AG04450 (cell line): ENCODE data around the gene SNRPA. TPM values are rescaled to one million over a fixed set of nuclear protein-coding genes. Genes with fewer than 3 reads are reported as not detected.
A peak's percentile ranks its signal among the peaks of the same experiment; 100 is the strongest.

ENCODE experiments used
- CTCF ChIA-PET: fragments of 300-600, 350-600 bp; formaldehyde crosslinking; extraction: SDS; loops from one replicate; lab custom pipeline; 2022; ENCODE audit warnings: antibody characterized with exemption, inconsistent platforms; lab: Charles Lee
- POLR2A ChIA-PET: fragments of 350-600 bp; formaldehyde crosslinking; extraction: SDS; loops from one replicate; lab custom pipeline; 2021; ENCODE audit warnings: antibody characterized with exemption, inconsistent platforms; lab: Yijun Ruan, JAX
- DNase-seq: peaks from one replicate; pipeline ENCODE4 v3.0.0-alpha.2; 2011; ENCODE audit warnings: low read depth, low spot score
- H3K27ac ChIP-seq: one replicate; pipeline ENCODE4 v1.5.1; 2012; ENCODE audit warnings: low read depth, low read length, control low read depth
- H3K27me3 ChIP-seq: one replicate; pipeline ENCODE4 v1.6.0; 2012; ENCODE audit warnings: low read length; ENCODE audit not compliant: control insufficient read depth, insufficient read depth
- H3K4me3 ChIP-seq: 2 replicates; pipeline ENCODE4 v1.5.1; 2011; ENCODE audit warnings: mild to moderate bottlenecking, low read depth, low read length, control low read depth
- H3K9me3 ChIP-seq: 2 replicates; pipeline ENCODE4 v1.5.1; 2012; ENCODE audit warnings: low read length; ENCODE audit not compliant: control insufficient read depth, insufficient read depth
- polyA plus RNA-seq: library from polyadenylated mRNA; depleted of rRNA; stranded (reverse); fragments of >200 nt; gene quantifications from 2 replicates; pipeline ENCODE4 v1.2.3, GENCODE V29; 2011
- TF ChIP-seq, protein P1 (sequence below): IDR thresholded peaks from 2 replicates; pipeline ENCODE4 v1.5.1; 2011; ENCODE audit warnings: low read depth, low read length, control low read depth, inconsistent platforms

The SNRPA gene
- polyA plus RNA-seq, 1 experiment, result 126 TPM

DNA sequence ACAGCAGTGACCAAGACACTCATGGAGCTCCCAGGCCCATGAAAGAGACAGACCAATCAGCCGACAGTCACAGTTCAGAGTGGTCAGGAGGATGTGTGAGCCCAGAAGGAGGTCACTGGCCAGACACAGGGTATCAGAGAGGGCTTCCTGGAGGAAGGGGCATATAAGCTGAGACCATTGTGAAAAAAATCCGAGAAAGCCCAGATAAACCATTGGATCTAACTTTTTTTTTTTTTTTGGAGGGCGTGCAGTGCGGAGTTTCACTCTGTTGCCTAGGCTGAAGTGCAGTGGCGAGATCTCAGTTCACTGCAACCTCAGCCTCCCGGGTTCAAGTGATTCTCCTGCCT, 29.9 kb upstream of the SNRPA start:
- H3K27ac ChIP-seq, result no peak overlapping the region
- no peak for DNase-seq
- no peaks in the 10 kb centered on the region for H3K27me3 ChIP-seq
- TF ChIP-seq, protein P1, sequence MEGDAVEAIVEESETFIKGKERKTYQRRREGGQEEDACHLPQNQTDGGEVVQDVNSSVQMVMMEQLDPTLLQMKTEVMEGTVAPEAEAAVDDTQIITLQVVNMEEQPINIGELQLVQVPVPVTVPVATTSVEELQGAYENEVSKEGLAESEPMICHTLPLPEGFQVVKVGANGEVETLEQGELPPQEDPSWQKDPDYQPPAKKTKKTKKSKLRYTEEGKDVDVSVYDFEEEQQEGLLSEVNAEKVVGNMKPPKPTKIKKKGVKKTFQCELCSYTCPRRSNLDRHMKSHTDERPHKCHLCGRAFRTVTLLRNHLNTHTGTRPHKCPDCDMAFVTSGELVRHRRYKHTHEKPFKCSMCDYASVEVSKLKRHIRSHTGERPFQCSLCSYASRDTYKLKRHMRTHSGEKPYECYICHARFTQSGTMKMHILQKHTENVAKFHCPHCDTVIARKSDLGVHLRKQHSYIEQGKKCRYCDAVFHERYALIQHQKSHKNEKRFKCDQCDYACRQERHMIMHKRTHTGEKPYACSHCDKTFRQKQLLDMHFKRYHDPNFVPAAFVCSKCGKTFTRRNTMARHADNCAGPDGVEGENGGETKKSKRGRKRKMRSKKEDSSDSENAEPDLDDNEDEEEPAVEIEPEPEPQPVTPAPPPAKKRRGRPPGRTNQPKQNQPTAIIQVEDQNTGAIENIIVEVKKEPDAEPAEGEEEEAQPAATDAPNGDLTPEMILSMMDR, result no peak
- ChIA-PET CTCF (no interaction called here), POLR2A (no interaction called here)
- H3K9me3 ChIP-seq, result no peaks in the 10 kb centered on the region
- no peak overlapping the region for H3K4me3 ChIP-seq

DNA sequence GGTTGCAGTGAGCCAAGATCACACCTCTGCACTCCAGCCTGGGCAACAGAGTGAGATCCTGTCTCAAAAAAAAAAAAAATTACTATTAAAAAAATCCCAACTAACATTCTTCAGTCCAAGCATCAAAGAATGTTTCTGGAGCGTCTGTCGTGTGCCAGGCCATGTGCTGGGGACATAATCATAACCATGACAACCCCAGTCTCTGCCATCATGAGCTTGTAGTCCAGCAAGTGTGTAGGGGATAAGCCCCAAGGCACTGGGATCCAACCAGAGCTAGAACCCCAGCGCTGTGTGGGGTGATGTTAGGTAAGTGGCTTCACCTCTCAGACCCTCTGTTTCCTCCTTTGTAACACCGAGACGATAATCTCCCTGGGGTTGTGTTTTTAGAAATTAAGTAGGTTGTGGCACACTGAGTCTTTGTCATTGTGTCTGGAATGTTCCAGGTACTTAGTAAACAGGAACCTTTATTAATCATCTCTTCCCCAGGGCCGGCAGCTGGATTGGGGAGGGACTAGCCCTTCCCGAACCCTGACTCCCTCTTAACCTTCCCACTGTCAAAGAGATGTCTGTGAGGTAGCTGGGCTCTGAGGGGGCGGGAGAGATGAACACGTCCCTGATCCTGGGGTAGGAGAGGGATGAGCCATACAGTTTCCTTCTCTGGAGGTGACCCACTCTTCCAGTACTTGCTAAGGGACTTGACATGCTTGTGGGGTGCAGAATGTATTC, 28.9 kb upstream of the SNRPA start:
- Histone ChIP-seq H3K27me3 (no peaks in the 10 kb centered on the region), H3K9me3 (no peaks in the 10 kb centered on the region), H3K27ac (no peak overlapping the region), H3K4me3 (peak overlapping the region; percentile 5; the same call in 1 of the 2 replicates)
- no peak for DNase-seq
- POLR2A ChIA-PET, result interaction anchor here (0.6 kb wide), 1 partner anchor 90 kb away, joined by 3 read pairs; no protein-coding TSS in a partner anchor
- TF ChIP-seq, protein P1, result no peak
- CTCF ChIA-PET, result interaction anchor here (0.9 kb wide), 1 partner anchor 120 kb away, joined by 3 read pairs; no protein-coding TSS in a partner anchor

DNA sequence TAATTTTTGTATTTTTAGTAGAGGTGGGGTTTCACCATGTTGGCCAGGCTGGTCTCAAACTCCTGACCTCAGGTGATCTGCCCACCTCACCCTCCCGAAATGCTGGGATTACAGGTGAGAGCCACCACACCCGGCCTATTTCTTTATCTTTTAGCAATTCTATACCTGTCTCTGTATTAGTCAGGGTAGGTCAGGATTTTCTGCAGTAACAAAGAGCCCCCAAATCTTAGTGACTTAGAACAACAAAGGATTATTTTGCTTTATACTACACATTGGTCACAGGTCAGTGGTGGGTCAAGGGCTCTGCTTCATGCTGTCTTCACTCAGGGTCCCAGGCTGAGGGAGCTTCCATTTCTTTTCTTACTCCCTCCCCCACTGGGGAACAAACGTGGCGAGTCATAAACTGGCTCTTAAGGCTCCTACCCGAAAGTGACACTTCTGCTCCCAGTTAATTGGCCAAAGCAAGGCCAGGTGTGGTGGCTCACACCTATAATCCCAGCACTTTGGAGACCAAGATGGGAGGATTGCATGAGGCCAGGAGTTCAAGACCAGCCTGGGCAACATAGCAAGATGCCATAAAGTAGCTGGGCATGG, 27.2 kb upstream of the SNRPA start:
- TF ChIP-seq, protein P1, result no peak
- H3K9me3 ChIP-seq, result no peaks in the 10 kb centered on the region
- no peaks in the 10 kb centered on the region for H3K27me3 ChIP-seq
- H3K4me3 ChIP-seq, result no peak overlapping the region
- no peak for DNase-seq
- POLR2A ChIA-PET, result no interaction called here
- CTCF ChIA-PET, result no interaction called here
- H3K27ac ChIP-seq, result no peak overlapping the region

DNA sequence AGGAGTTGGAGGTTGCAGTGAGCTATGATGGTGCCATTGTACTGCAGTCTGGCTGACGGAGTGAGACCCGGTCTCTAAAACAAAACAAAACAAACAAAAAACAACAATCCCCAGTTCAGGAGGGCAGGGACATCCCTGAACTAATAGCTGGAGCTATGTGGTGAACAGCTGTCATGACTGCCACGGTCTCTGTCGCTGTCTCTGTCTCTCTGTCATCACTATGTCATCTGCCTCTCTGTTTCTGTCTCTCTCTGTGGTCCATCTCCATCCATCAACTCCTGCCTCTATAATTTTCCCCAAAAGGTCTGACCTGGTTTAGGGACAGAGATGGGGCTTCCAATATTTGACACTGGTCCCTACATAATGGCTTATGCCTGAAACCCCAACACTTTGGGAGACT, 26.7 kb upstream of the SNRPA start:
- Histone ChIP-seq H3K27ac (no peak overlapping the region), H3K27me3 (no peaks in the 10 kb centered on the region), H3K9me3 (no peaks in the 10 kb centered on the region), H3K4me3 (no peak overlapping the region)
- DNase-seq, result no peak
- TF ChIP-seq, protein P1, result no peak
- POLR2A ChIA-PET, result no interaction called here
- CTCF ChIA-PET, result no interaction called here

DNA sequence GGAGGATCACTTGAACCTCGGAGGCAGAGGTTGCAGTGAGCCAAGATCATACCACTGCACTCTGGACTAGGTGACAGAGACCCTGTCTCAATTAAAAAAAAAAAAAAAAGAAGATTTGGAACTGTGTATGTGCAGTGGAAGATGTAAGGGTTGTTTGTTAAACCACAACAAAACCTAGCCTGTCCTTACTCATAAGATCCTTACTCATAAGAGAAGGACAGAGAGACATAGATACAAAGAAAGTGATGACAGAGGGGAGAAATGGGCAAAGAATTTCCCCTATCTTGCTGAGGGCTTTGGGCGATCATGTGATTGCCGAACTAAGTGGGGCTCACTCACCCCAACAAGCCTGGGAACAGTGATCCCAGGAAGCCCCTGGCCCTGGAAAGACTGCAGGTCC, 26.1 kb upstream of the SNRPA start:
- TF ChIP-seq, protein P1, result no peak
- Histone ChIP-seq H3K27me3 (no peaks in the 10 kb centered on the region), H3K27ac (no peak overlapping the region), H3K4me3 (no peak overlapping the region), H3K9me3 (no peaks in the 10 kb centered on the region)
- ChIA-PET CTCF (interaction anchor here (0.9 kb wide), 1 partner anchor 63 kb away, joined by 10 read pairs; no protein-coding TSS in a partner anchor), POLR2A (no interaction called here)
- no peak for DNase-seq
